Tibial nerve (tissue), 4 donors: Measurements from ENCODE around the gene FNIP2. TPM values are rescaled to one million over a fixed set of nuclear protein-coding genes. Genes with fewer than 3 reads are reported as not detected.
"Not testable (repeated sequence)": the region's sequence is repeated elsewhere in the genome, so short reads cannot be mapped to it uniquely, and the experiment has no call there.

ENCODE experiments used
- DNase-seq, 2 donors: peaks; one replicate each; pipeline ENCODE4 v3.0.0-alpha.2; 2019; ENCODE audit warnings: low spot score in 2 of 2
- H3K27ac ChIP-seq, 4 donors: fragments of 200-600 bp; sonication (generic) in 3 of 4; one replicate each; pipeline ENCODE4 v1.5.1; 2017 to 2019; ENCODE audit warnings: mild to moderate bottlenecking in 1 of 4
- H3K27me3 ChIP-seq, 2 donors: fragments of 200-600 bp; sonication (generic) in 1 of 2; one replicate each; pipeline versions ENCODE4 v1.5.1 to v1.6.0; 2017 to 2019
- H3K36me3 ChIP-seq, 3 donors: fragments of 200-600 bp; sonication (generic); one replicate each; pipeline ENCODE4 v1.5.1; 2018 to 2019
- H3K4me1 ChIP-seq, 4 donors: fragments of 200-600 bp; sonication (generic) in 3 of 4; one replicate each; pipeline ENCODE4 v1.5.1; 2017 to 2019
- H3K4me3 ChIP-seq, 4 donors: fragments of 200-600 bp; sonication (generic) in 3 of 4; one replicate each; pipeline ENCODE4 v1.5.1; 2017 to 2019; ENCODE audit warnings: mild to moderate bottlenecking in 1 of 4, moderate library complexity in 1 of 4
- H3K9me3 ChIP-seq, 4 donors: fragments of 200-600 bp; sonication (generic) in 3 of 4; one replicate each; pipeline ENCODE4 v1.5.1; 2017 to 2019
- EP300 ChIP-seq, 2 donors: sonication (generic); formaldehyde crosslinking; IDR thresholded peaks; one replicate each; pipeline ENCODE4 v1.6.1; 2017; ENCODE audit warnings: antibody characterized with exemption in 2 of 2, mild to moderate bottlenecking in 1 of 2
- POLR2A ChIP-seq, 2 donors: fragments of 450-650 bp; IDR thresholded peaks; one replicate each; pipeline ENCODE4 v1.6.1; 2017; ENCODE audit warnings: antibody characterized with exemption in 2 of 2, mild to moderate bottlenecking in 2 of 2, moderate library complexity in 2 of 2
- WGBS, 2 donors: methylation state at CpG; one replicate each; pipeline ENCODE4 v1.1.5; 2018; 5-methylcytosine and 5-hydroxymethylcytosine counted together
- total RNA-seq, 4 donors: library from RNA; depleted of rRNA; stranded (reverse); fragments of >200 nt; gene quantifications; one replicate each; pipeline ENCODE4 v1.1.0, GENCODE V29; 2016
- TF ChIP-seq, protein P1 (sequence below), 5 experiments: fragments of 200-600 bp in 3 of 5; fragments of 450-650 bp in 2 of 5; sonication (generic) in 3 of 5; IDR thresholded peaks; one replicate each; pipeline ENCODE4 v1.5.1; 2016 to 2019; ENCODE audit warnings: antibody characterized with exemption in 5 of 5, mild to moderate bottlenecking in 3 of 5, moderate library complexity in 2 of 5

The FNIP2 gene
- total RNA-seq, 4 donors from 2014 or later, result 61.5 to 74.3 (median 69.3) TPM

DNA sequence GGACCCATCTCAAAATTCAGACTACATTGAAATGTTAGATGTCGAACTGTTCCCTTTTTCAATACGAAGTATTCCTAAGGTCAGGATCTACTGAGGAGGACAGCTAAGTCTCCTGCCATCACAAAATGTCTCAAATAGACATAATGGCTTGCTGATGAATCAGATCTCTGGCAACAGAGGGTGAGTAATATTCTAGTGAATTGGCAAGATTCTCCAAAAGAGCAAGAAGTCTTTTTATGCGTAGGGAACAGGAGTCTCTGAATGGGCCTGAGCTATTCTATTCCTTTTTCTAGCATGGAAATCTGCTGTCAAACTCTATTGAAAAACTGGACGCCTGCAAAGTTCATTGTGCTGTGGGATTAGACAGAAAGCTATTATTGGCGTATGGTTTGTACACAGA lies 145.4 kb downstream of the FNIP2 start:
- 30 to 32% methylated on average over 5 of the region's 5 CpGs for WGBS, 2 donors
- H3K4me3 ChIP-seq, result no peak overlapping the region
- H3K36me3 ChIP-seq, result peaks cover 0 to 13% (median 0%) of the 10 kb centered on the region in 3 donors
- H3K9me3 ChIP-seq, result no peaks in the 10 kb centered on the region
- peak overlapping the region in 2 of 4 donors; percentile 39 to 58 for H3K27ac ChIP-seq
- TF ChIP-seq, protein P1, sequence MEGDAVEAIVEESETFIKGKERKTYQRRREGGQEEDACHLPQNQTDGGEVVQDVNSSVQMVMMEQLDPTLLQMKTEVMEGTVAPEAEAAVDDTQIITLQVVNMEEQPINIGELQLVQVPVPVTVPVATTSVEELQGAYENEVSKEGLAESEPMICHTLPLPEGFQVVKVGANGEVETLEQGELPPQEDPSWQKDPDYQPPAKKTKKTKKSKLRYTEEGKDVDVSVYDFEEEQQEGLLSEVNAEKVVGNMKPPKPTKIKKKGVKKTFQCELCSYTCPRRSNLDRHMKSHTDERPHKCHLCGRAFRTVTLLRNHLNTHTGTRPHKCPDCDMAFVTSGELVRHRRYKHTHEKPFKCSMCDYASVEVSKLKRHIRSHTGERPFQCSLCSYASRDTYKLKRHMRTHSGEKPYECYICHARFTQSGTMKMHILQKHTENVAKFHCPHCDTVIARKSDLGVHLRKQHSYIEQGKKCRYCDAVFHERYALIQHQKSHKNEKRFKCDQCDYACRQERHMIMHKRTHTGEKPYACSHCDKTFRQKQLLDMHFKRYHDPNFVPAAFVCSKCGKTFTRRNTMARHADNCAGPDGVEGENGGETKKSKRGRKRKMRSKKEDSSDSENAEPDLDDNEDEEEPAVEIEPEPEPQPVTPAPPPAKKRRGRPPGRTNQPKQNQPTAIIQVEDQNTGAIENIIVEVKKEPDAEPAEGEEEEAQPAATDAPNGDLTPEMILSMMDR (IDR thresholded peaks at IDR 0.05), result no peak
- TF ChIP-seq EP300 (IDR thresholded peaks at IDR 0.05) (peak in 1 of 2 donors; percentile 42), POLR2A (IDR thresholded peaks at IDR 0.05) (no peak)
- H3K4me1 ChIP-seq, result peaks cover 0 to 47% (median 8%) of the 10 kb centered on the region in 4 donors
- no peak for DNase-seq
- no peaks in the 10 kb centered on the region for H3K27me3 ChIP-seq

DNA sequence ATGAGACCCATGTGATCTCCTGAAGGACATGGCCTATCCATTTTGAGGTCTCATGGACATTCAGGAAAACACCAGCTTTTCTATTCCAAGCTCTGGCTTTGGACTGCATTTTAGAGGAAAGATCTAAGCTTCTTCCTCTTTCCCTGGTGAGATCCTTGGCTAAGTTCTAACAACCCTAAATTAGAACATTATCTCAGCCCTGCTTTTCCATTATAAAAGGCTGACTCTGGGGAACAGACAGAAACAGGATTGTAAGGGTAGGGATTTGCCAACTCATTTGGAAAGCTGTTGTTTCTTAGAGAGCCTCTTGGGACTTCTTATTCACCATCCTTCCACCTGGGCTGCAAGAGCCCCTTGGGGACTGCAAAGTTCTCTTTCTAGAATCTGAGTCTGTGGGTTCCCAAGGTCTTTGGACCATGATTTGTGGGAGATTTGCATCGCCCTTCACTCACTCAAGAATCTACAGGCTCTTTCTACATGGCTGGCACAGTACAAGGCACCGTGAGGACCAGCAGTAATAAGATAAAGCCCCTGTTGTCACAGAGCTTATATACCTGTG lies 146.9 kb downstream of the FNIP2 start:
- WGBS, 2 donors, result 93 to 94% methylated on average over 2 of the region's 2 CpGs
- H3K4me3 ChIP-seq, result no peak overlapping the region
- peak overlapping the region in 2 of 4 donors; percentile 40 to 58 for H3K27ac ChIP-seq
- DNase-seq, result no peak
- peaks cover 0 to 47% (median 8%) of the 10 kb centered on the region in 4 donors for H3K4me1 ChIP-seq
- H3K36me3 ChIP-seq, result no peaks in the 10 kb centered on the region
- no peaks in the 10 kb centered on the region for H3K27me3 ChIP-seq
- peaks cover 0 to 3% (median 0%) of the 10 kb centered on the region in 4 donors for H3K9me3 ChIP-seq
- TF ChIP-seq POLR2A (IDR thresholded peaks at IDR 0.05) (no peak), EP300 (IDR thresholded peaks at IDR 0.05) (no peak)
- TF ChIP-seq, protein P1 (IDR thresholded peaks at IDR 0.05), result no peak

DNA sequence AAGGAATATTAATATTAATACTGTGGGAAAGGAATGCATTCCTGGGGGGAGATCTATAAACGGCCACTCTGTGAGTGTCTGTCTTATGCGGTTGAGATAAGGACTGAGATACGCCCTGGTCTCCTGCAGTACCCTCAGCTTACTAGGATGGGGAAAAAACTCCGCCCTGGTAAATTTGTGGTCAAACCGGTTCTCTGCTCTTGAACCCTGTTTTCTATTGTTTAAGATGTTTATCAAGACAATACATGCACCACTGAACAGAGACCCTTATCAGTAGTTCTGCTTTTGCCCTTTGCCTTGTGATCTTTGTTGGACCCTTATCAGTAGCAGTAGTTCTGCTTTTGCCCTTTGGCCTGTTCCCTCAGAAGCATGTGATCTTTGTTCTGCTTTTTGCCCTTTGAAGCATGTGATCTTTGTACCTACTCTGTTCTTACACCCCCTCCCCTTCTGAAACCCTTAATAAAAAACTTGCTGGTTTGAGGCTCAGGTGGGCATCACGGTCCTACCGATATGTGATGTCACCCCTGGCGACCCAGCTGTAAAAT lies 151.7 kb downstream of the FNIP2 start:
- H3K27me3 ChIP-seq, H3K36me3 ChIP-seq, H3K27ac ChIP-seq, H3K9me3 ChIP-seq, DNase-seq, H3K4me1 ChIP-seq, H3K4me3 ChIP-seq: not testable (repeated sequence)
- WGBS, 2 donors, result 82 to 88% methylated on average over 8 of the region's 8 CpGs

DNA sequence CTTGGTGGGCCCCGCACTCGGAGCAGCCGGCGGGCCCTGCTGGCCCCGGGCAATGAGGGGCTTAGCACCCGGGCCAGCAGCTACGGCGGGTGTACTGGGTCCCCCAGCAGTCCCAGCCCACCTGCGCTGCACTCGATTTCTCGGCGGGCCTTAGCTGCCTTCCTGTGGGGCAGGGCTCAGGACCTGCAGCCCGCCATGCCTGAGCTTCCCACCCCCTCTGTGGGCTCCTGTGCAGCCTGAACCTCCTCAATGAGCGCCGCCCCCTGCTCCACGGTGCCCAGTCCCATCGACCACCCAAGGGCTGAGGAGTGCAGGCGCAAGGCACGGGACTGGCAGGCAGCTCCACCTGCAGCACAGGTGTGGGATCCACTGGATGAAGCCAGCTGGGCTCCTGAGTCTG lies 158.9 kb downstream of the FNIP2 start:
- H3K27me3 ChIP-seq, H3K9me3 ChIP-seq, H3K36me3 ChIP-seq, H3K27ac ChIP-seq, H3K4me1 ChIP-seq, DNase-seq, H3K4me3 ChIP-seq: not testable (repeated sequence)
- 88 to 94% methylated on average over 3 to 15 of the region's 19 CpGs for WGBS, 2 donors

DNA sequence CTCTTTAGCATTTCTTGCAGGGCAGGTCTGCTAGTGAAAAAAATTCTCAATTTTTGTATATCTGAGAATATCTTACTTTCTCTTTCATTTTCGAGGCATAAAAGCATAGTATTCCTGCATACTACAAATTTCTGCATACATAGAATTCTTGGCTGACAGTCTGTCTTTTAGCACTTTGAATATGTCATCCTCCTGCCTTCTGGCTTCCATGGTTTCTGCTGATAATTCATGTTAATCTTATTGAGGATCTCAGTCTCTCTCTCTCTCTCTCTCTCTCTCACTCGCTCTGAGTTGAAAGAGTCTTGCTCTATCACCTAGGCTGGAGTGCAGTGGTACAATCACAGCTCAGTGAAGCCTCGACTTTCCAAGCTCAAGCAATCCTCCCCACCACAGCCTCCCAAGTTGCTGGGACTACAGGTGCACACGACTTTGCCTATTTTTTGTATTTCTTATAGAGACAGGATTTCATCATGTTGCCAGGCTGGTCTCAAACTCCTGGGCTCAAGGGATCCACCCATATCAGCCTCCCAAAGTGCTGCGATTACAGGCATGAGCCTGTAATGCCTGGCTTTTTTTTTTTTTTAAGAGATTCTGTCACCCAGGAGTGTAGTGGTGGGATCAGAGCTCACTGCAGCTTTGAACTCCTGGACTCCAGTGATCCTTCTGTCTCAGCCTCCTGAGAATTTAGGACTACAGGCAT lies 161.3 kb downstream of the FNIP2 start:
- Histone ChIP-seq H3K4me1 (peaks cover 0 to 9% (median 0%) of the 10 kb centered on the region in 4 donors), H3K9me3 (peaks cover 0 to 9% (median 0%) of the 10 kb centered on the region in 4 donors), H3K36me3 (no peaks in the 10 kb centered on the region), H3K27ac (no peak overlapping the region), H3K27me3 (no peaks in the 10 kb centered on the region), H3K4me3 (no peak overlapping the region)
- 71 to 77% methylated on average over 5 of the region's 5 CpGs for WGBS, 2 donors
- TF ChIP-seq POLR2A (IDR thresholded peaks at IDR 0.05) (no peak), EP300 (IDR thresholded peaks at IDR 0.05) (no peak)
- TF ChIP-seq, protein P1 (IDR thresholded peaks at IDR 0.05), result no peak
- DNase-seq, result no peak

DNA sequence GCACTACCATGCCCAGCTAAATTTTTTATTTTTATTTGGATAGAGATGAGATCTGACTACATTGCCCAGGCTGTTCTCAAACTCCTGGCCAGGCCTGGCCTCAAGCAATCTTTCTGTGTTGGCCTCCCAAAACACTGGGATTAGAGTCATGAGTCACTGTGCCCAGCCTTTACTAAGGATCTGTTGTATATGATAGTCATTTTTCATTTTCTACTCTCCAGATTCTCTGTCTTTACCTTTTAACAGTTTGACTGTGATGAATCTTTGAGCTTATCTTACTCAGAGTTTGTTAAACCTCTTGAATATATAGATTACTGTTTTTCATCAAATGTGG lies 161.8 kb downstream of the FNIP2 start:
- Histone ChIP-seq H3K4me1 (peaks cover 0 to 9% (median under 1%) of the 10 kb centered on the region in 4 donors), H3K9me3 (peaks cover 0 to 9% (median 0%) of the 10 kb centered on the region in 4 donors), H3K27me3 (no peaks in the 10 kb centered on the region), H3K27ac (no peak overlapping the region), H3K4me3 (no peak overlapping the region), H3K36me3 (no peaks in the 10 kb centered on the region)
- DNase-seq, result no peak
- no peak for TF ChIP-seq EP300 (IDR thresholded peaks at IDR 0.05)
- TF ChIP-seq, protein P1 (IDR thresholded peaks at IDR 0.05), result no peak
- TF ChIP-seq POLR2A (IDR thresholded peaks at IDR 0.05), result no peak
